ENCODE data around the gene STK4. TPM values are rescaled to one million over a fixed set of nuclear protein-coding genes. Genes with fewer than 3 reads are reported as not detected.

STK4 gene
- total and polyA plus RNA-seq, 2 of the 4 experiments (the other 2 are of a cell fraction): 10.2 to 22.2 TPM

DNA sequence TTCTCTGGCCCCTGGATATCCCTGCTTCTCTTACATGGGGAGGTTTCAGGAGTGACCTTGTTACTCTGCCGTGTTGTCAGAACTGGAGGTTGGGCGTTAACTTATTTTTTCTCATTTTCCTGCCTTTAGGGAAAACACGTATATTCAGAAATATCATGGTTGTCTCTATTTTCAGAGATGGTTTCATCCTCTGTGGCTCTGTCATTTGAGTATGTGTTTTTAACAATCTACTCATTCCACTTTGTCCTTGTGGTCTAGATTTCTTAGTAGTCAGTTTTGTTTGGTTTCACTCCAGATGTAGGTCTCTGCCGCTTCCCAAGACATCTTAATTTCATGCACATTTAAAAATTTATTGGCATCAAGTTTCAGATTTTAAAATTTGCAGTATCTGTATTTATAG is 88.7 kb downstream of the STK4 start (continued):
- no peak for TF ChIP-seq BHLHE40 (IDR thresholded peaks at IDR 0.05; ENCODE audit: low read depth, low read length)
- TF ChIP-seq CEBPB (IDR thresholded peaks at IDR 0.05; ENCODE audit: low read depth, low read length): no peak
- TF ChIP-seq CHD1 (IDR thresholded peaks at IDR 0.05; ENCODE audit: low read depth, low read length): no peak
- TF ChIP-seq RAD21 (IDR thresholded peaks at IDR 0.05; ENCODE audit: low read length): no peak
- TF ChIP-seq NFE2L2 (IDR thresholded peaks at IDR 0.05; ENCODE audit: low read depth, low read length): no peak

DNA sequence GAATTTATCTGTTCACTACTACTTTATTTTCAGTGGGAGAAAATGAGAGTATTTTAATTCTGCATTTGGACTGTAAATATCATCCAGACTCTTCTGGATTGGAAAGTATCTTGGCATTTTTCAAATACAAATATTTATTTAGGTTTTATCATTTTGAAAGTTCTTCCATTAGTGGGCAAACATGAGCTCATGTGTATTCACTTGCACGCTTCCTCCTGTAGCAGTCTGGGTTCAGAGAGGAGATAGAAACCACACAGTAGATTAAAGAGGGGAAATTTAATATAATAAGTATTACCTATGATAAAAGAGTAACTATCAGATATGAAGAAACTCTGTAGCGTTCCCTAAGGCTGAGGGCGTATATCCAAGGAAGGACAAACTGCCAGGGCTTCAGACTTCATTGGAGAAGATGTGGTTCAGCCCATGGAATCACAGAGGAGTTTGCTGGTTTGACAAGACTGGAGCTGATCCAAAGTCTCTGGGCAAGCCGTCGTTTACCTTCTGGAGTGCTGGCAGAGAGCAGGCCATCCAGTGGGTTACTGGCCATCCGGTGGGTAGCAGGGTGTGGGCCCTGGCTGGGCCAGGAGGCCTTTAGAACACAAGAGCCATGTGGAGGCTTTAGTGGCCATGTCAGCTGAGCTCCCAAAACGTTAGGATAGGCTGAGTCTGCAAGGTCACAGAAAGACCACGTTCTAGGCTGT is 90.3 kb downstream of the STK4 start:
- Histone ChIP-seq H2AK5ac (ENCODE audit: low read depth, low read length) (0 out of 2 replicates have a peak overlapping the region, but pooled peaks have one; percentile 21), H3K27ac (ENCODE audit: insufficient read depth, low read length) (no peak overlapping the region), H3K14ac (replicated peaks; ENCODE audit: low read depth, low read length) (no peak overlapping the region), H3K23ac (ENCODE audit: low read depth, low read length) (no peak overlapping the region), H2AK9ac (replicated peaks; ENCODE audit: low read depth, low read length, poor library complexity) (no peak overlapping the region), H3K18ac (ENCODE audit: low read depth, low read length) (peak overlapping the region; percentile 35; the same call in 1 of the 2 replicates), H3K27me3 (ENCODE audit: control insufficient read depth, insufficient read depth, low read length) (no peaks in the 10 kb centered on the region), H2BK120ac (ENCODE audit: low read depth, low read length) (no peak overlapping the region), H2BK15ac (ENCODE audit: low read depth, low read length) (no peak overlapping the region), H2BK20ac (ENCODE audit: low read depth, low read length) (no peak overlapping the region), H4K91ac (ENCODE audit: insufficient read depth, low read depth, low read length) (no peak overlapping the region; the same call in 1 of the 2 replicates), H3K4me1 (ENCODE audit: control insufficient read depth, insufficient read depth, low read length) (peaks cover 16% of the 10 kb centered on the region), H4K8ac (ENCODE audit: low read depth in 2 of 2, low read length in 2 of 2) (no peak overlapping the region), H3K9ac (ENCODE audit: low read depth, low read length) (no peak overlapping the region), H4K20me1 (ENCODE audit: insufficient read depth, low read length) (no peaks in the 10 kb centered on the region), H3K4me3 (ENCODE audit: insufficient read depth, low read depth, low read length) (no peak overlapping the region), H3K9me1 (ENCODE audit: insufficient read depth, low read length) (peaks cover 9% of the 10 kb centered on the region), H3K4ac (ENCODE audit: low read depth, low read length) (0 out of 2 replicates have a peak overlapping the region, but pooled peaks have one; percentile 18), H2AFZ (replicated peaks; ENCODE audit: low read length, poor library complexity) (no peak overlapping the region), H4K5ac (ENCODE audit: low read depth, low read length) (peak overlapping the region; percentile 2; the same call in 1 of the 2 replicates), H3K36me3 (ENCODE audit: control insufficient read depth, insufficient read depth, low read length) (peaks cover 3% of the 10 kb centered on the region), H3K4me2 (ENCODE audit: low read depth, low read length) (no peak overlapping the region), H3K79me1 (ENCODE audit: low read depth in 1 of 2, low read length in 2 of 2) (peaks cover 11 to 15% of the 10 kb centered on the region in 2 experiments; a peak in 3 of 4 replicates), H3K9me3 (ENCODE audit: control insufficient read depth, insufficient read depth, low read length) (no peaks in the 10 kb centered on the region), H3K56ac (ENCODE audit: extremely low read depth, insufficient read depth, low read length) (no peak overlapping the region), H2BK5ac (ENCODE audit: low read depth, low read length, poor library complexity, severe bottlenecking) (no peak overlapping the region)
- DNase-seq (no peak), ATAC-seq (ENCODE audit: low read depth) (no peak)
- CTCF ChIA-PET: interaction anchor here (1.0 kb wide), 1 partner anchor 14 kb away, joined by 3 read pairs; no protein-coding TSS in a partner anchor
- dilution Hi-C loops (cut with HindIII; ENCODE audit: low sequenced_read_pairs, unreplicated experiment): no loop called here
- in situ Hi-C loops (cut with MboI; ENCODE audit: low sequenced_read_pairs): no loop called here
- POLR2A ChIA-PET (ENCODE audit: unreplicated experiment): no interaction called here
- intact Hi-C loops (cut with micrococcal nuclease): no loop called here
- BruUV-seq (replicated peaks): no TSS peak
- 100% methylated on average over 3 of the region's 8 CpGs; no CpG with 5 or more reads in 1 of the 2 experiments for WGBS, 2 experiments (ENCODE audit: extremely low coverage in 2 of 2, insufficient read length in 1 of 2)
- TF ChIP-seq RFX5 (IDR thresholded peaks at IDR 0.05; ENCODE audit: low read depth, low read length) (no peak), MXI1 (IDR thresholded peaks at IDR 0.05; ENCODE audit: borderline replicate concordance, low read depth, low read length) (no peak), BHLHE40 (IDR thresholded peaks at IDR 0.05; ENCODE audit: low read depth, low read length) (no peak), MAFK (IDR thresholded peaks at IDR 0.05; ENCODE audit: low read depth, low read length) (no peak), MAZ (IDR thresholded peaks at IDR 0.05; ENCODE audit: borderline replicate concordance, low read depth, low read length) (no peak)
- TF ChIP-seq, protein P1, sequence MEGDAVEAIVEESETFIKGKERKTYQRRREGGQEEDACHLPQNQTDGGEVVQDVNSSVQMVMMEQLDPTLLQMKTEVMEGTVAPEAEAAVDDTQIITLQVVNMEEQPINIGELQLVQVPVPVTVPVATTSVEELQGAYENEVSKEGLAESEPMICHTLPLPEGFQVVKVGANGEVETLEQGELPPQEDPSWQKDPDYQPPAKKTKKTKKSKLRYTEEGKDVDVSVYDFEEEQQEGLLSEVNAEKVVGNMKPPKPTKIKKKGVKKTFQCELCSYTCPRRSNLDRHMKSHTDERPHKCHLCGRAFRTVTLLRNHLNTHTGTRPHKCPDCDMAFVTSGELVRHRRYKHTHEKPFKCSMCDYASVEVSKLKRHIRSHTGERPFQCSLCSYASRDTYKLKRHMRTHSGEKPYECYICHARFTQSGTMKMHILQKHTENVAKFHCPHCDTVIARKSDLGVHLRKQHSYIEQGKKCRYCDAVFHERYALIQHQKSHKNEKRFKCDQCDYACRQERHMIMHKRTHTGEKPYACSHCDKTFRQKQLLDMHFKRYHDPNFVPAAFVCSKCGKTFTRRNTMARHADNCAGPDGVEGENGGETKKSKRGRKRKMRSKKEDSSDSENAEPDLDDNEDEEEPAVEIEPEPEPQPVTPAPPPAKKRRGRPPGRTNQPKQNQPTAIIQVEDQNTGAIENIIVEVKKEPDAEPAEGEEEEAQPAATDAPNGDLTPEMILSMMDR (conservative IDR thresholded peaks at IDR 0.05; ENCODE audit: low read depth, low read length): no peak
- TF ChIP-seq, protein P2, sequence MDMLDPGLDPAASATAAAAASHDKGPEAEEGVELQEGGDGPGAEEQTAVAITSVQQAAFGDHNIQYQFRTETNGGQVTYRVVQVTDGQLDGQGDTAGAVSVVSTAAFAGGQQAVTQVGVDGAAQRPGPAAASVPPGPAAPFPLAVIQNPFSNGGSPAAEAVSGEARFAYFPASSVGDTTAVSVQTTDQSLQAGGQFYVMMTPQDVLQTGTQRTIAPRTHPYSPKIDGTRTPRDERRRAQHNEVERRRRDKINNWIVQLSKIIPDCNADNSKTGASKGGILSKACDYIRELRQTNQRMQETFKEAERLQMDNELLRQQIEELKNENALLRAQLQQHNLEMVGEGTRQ (IDR thresholded peaks at IDR 0.05; ENCODE audit: low read depth, low read length): no peak
- TF ChIP-seq, protein P3, sequence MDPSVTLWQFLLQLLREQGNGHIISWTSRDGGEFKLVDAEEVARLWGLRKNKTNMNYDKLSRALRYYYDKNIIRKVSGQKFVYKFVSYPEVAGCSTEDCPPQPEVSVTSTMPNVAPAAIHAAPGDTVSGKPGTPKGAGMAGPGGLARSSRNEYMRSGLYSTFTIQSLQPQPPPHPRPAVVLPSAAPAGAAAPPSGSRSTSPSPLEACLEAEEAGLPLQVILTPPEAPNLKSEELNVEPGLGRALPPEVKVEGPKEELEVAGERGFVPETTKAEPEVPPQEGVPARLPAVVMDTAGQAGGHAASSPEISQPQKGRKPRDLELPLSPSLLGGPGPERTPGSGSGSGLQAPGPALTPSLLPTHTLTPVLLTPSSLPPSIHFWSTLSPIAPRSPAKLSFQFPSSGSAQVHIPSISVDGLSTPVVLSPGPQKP (IDR thresholded peaks at IDR 0.05; ENCODE audit: borderline replicate concordance, low read depth, low read length): no peak
